H1 (cell line): Measurements from ENCODE around the gene C20orf141. TPM values are rescaled to one million over a fixed set of nuclear protein-coding genes. Genes with fewer than 3 reads are reported as not detected.

Source experiments
- CBX5 ChIP-seq: fragments of 300-800, 300-1000 bp; sonication (generic); IDR thresholded peaks from 2 replicates; pipeline ENCODE4 v1.7.1; 2016; ENCODE audit warnings: antibody characterized with exemption, low read length, low read depth
- E2F6 ChIP-seq: IDR thresholded peaks from 2 replicates; pipeline ENCODE4 v1.6.1; 2012; ENCODE audit warnings: inconsistent platforms
- EGR1 ChIP-seq: IDR thresholded peaks from 2 replicates; pipeline ENCODE4 v1.6.1; 2011; ENCODE audit warnings: low read depth, low read length, borderline replicate concordance
- GABPA ChIP-seq: IDR thresholded peaks from 2 replicates; pipeline ENCODE4 v1.6.1; 2011; ENCODE audit warnings: mild to moderate bottlenecking, low read length, moderate library complexity, borderline replicate concordance; ENCODE audit not compliant: insufficient read depth
- JUN ChIP-seq: IDR thresholded peaks from 2 replicates; pipeline ENCODE4 v1.6.1; 2011; ENCODE audit warnings: low read depth, mild to moderate bottlenecking, improper control_type of control experiment, low read length
- NANOG ChIP-seq: IDR thresholded peaks from 2 replicates; pipeline ENCODE4 v1.6.1; 2011; ENCODE audit warnings: low read length, low read depth, mild to moderate bottlenecking, inconsistent platforms; ENCODE audit not compliant: insufficient read depth, poor library complexity, severe bottlenecking
- PHF8 ChIP-seq: fragments of 200-600 bp; sonication (generic); conservative IDR thresholded peaks from 2 replicates; pipeline ENCODE4 v1.7.1; 2012; ENCODE audit warnings: low read depth, mild to moderate bottlenecking, inconsistent platforms, low read length, moderate library complexity
- RAD21 ChIP-seq, 2 experiments: IDR thresholded peaks in 1 of 2; conservative IDR thresholded peaks in 1 of 2; 2 replicates each; pipeline ENCODE4 v1.6.1; 2011; ENCODE audit warnings: low read depth in 2 of 2, low read length in 2 of 2, improper control_type of control experiment in 1 of 2, inconsistent platforms in 1 of 2, mild to moderate bottlenecking in 1 of 2, moderate library complexity in 1 of 2
- RBBP5 ChIP-seq: IDR thresholded peaks from 2 replicates; pipeline ENCODE4 v1.7.1; 2012; ENCODE audit warnings: low read depth, mild to moderate bottlenecking, inconsistent platforms, low read length, moderate library complexity, borderline replicate concordance
- SIRT6 ChIP-seq: IDR thresholded peaks from one replicate; pipeline ENCODE4 v1.7.1; 2012; ENCODE audit warnings: low read length, inconsistent platforms
- polyA plus RNA-seq, 7 experiments: library from polyadenylated mRNA; depleted of rRNA in 3 of 7; stranded (reverse) in 5 of 7; unstranded in 2 of 7; fragments of >200 nt in 5 of 7; fragments of 200-250 nt in 2 of 7; gene quantifications; 1 replicate in 5 of 7; 2 replicates in 1 of 7; 4 replicates in 1 of 7; pipeline versions ENCODE4 v1.2.1 to v1.2.3, GENCODE V29; 2011 to 2013; ENCODE audit warnings: missing spikeins in 2 of 7, mixed read lengths in 2 of 7
- total RNA-seq: library from RNA; stranded (reverse); fragmentation: NEBNext Ultra II Directional; extraction: Animal tissue kit (Norgen Biotek cat#: 25700); gene quantifications from 2 replicates; pipeline ENCODE4 v1.2.1, GENCODE V29; 2021

C20orf141 gene
- total and polyA plus RNA-seq, 2 of the 8 experiments (the other 6 are each of a cell fraction or from before 2014, with no cell fraction given), result not detected

- TF ChIP-seq NANOG, result no peak
- no peak for TF ChIP-seq GABPA
- no peak for TF ChIP-seq RAD21 (IDR thresholded peaks at IDR 0.05 in 1 of 2, conservative IDR thresholded peaks at IDR 0.05 in 1 of 2; ENCODE audit: low read depth in 2 of 2, low read length in 2 of 2)
- TF ChIP-seq JUN, result no peak
- TF ChIP-seq SIRT6, result no peak
- no peak for TF ChIP-seq EGR1
- no peak for TF ChIP-seq CBX5
- TF ChIP-seq E2F6, result no peak
- no peak for TF ChIP-seq PHF8
- no peak for TF ChIP-seq RBBP5
These were observed 22.6 kb downstream of the C20orf141 start (continued) for GRCh38 chr20:2837221-2837960.
